Loucy (cell line): ENCODE results near the gene GIGYF1.

Source experiments
- EZH2phosphoT487 ChIP-seq: fragments of 200-600 bp; IDR thresholded peaks from 2 replicates; pipeline ENCODE4 v1.6.1; 2018; ENCODE audit warnings: antibody characterized with exemption, mild to moderate bottlenecking, moderate library complexity, borderline replicate concordance
- TF ChIP-seq, protein P1 (sequence below): fragments of 200-600 bp; sonication (generic); conservative IDR thresholded peaks from 2 replicates; pipeline ENCODE4 v1.5.1; 2014; ENCODE audit warnings: mild to moderate bottlenecking, antibody characterized with exemption, low read length

DNA sequence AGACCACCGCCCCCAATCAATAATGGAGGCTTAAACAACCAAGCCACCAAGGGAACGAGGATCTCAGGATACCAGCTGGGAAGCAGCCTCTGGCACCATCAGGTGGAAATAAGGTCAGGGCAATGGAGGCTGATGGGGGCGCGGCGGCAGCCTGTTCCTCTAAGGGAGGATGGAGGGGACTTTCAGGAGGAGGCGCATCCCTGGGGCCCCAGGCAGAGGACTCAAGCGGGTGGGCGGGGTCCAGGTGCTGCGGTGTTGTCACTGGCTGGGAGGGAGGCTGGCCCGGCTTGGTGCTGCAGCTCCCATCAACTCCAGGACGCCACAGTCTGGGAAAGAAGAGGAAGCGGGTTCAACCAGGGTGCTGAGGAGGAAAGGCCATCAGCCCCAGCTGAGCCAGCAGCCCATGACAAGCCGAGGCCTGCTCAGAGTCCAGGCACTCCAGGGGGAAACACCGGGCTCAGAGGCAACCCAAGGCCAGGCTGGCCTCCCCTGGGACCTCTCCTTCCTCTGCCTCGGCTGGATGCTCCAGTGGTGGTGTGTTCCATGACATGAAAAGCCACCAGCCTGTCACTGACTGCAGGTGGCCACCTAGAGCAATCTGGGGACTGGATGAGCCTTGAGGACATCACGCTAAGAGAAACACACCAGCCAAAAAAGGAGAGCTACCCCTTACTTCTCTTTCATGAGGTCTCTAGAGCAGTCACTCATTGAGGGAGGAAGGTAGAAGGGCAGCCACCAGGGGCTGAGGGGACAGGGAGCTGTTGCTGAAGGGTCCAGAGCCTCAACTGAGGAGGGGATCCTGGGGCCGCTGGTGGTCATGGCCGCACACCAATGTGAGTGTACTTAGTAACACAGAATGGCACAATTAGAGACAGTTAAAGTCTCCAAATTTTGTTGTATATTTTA, 4.6 kb downstream of the GIGYF1 start:
- TF ChIP-seq, protein P1, sequence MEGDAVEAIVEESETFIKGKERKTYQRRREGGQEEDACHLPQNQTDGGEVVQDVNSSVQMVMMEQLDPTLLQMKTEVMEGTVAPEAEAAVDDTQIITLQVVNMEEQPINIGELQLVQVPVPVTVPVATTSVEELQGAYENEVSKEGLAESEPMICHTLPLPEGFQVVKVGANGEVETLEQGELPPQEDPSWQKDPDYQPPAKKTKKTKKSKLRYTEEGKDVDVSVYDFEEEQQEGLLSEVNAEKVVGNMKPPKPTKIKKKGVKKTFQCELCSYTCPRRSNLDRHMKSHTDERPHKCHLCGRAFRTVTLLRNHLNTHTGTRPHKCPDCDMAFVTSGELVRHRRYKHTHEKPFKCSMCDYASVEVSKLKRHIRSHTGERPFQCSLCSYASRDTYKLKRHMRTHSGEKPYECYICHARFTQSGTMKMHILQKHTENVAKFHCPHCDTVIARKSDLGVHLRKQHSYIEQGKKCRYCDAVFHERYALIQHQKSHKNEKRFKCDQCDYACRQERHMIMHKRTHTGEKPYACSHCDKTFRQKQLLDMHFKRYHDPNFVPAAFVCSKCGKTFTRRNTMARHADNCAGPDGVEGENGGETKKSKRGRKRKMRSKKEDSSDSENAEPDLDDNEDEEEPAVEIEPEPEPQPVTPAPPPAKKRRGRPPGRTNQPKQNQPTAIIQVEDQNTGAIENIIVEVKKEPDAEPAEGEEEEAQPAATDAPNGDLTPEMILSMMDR, result peak; percentile 29
- no peak for TF ChIP-seq EZH2phosphoT487
